SU-DHL-6 (cell line): ENCODE data around the gene AGBL4.

ENCODE experiments used
- EZH2phosphoT487 ChIP-seq: fragments of 200-600 bp; sonication (generic), shearing (Covaris generic); conservative IDR thresholded peaks from 2 replicates; pipeline ENCODE4 v1.6.1; 2018; ENCODE audit warnings: mild to moderate bottlenecking, antibody characterized with exemption, low read length, moderate library complexity, mixed read lengths
- TF ChIP-seq, protein P1 (sequence below): fragments of 200-600 bp; sonication (generic); IDR thresholded peaks from one replicate; pipeline ENCODE4 v1.5.1; 2017; ENCODE audit warnings: antibody characterized with exemption, mild to moderate bottlenecking, low read length, moderate library complexity; ENCODE audit not compliant: insufficient read depth, poor library complexity, severe bottlenecking

DNA sequence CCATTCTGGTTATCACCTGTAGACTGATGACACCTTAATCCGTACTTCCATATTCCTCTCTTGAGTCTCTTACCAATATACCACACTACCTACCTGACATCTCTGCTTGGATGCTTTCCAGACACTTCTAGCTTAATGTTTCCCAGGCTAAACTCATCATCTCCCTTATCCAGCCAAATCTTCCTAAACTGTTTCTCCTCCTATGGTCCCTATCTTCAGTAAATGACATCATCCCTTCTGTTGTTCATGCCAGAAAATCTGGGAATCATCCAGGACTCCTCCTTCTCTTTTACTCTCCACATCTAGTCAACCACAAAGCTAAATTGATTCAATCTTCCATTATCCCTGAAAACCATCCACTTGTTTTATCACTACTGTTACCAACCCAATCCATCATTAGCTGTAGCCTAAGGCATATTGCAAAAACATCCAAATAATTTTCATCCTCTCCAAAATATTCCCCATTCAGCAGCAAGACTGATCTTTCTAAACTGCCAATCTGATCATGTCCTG lies 783.0 kb downstream of the AGBL4 start:
- TF ChIP-seq, protein P1, sequence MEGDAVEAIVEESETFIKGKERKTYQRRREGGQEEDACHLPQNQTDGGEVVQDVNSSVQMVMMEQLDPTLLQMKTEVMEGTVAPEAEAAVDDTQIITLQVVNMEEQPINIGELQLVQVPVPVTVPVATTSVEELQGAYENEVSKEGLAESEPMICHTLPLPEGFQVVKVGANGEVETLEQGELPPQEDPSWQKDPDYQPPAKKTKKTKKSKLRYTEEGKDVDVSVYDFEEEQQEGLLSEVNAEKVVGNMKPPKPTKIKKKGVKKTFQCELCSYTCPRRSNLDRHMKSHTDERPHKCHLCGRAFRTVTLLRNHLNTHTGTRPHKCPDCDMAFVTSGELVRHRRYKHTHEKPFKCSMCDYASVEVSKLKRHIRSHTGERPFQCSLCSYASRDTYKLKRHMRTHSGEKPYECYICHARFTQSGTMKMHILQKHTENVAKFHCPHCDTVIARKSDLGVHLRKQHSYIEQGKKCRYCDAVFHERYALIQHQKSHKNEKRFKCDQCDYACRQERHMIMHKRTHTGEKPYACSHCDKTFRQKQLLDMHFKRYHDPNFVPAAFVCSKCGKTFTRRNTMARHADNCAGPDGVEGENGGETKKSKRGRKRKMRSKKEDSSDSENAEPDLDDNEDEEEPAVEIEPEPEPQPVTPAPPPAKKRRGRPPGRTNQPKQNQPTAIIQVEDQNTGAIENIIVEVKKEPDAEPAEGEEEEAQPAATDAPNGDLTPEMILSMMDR, result no peak
- no peak for TF ChIP-seq EZH2phosphoT487
